GM12801 (cell line): ENCODE data around the gene GALNT10.

ENCODE experiments used
- TF ChIP-seq, protein P1 (sequence below): IDR thresholded peaks from one replicate; pipeline ENCODE4 v1.5.1; 2011; ENCODE audit warnings: control low read depth; ENCODE audit not compliant: insufficient read length; ENCODE audit errors: extremely low read depth

Gene GALNT10

DNA sequence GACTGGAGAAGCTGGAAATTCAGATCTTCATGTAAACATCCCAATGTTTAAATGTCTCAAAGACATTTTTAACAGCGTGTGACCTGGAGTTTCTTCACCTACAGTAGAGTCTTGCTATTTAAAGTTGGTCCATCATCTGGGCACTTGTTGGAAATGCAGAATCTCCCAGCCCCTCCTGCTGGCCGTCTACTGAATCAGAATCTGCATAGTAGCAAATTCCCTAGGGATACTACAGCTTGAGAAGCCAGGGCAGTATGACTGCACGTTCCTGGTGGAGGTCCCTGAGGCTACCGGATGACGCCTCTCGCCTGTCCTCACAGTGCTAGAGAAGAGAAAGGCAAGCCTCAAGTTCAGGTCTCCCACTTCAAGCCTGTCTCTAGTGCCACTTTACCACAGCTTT is 271.0 kb downstream of the GALNT10 start:
- TF ChIP-seq, protein P1, sequence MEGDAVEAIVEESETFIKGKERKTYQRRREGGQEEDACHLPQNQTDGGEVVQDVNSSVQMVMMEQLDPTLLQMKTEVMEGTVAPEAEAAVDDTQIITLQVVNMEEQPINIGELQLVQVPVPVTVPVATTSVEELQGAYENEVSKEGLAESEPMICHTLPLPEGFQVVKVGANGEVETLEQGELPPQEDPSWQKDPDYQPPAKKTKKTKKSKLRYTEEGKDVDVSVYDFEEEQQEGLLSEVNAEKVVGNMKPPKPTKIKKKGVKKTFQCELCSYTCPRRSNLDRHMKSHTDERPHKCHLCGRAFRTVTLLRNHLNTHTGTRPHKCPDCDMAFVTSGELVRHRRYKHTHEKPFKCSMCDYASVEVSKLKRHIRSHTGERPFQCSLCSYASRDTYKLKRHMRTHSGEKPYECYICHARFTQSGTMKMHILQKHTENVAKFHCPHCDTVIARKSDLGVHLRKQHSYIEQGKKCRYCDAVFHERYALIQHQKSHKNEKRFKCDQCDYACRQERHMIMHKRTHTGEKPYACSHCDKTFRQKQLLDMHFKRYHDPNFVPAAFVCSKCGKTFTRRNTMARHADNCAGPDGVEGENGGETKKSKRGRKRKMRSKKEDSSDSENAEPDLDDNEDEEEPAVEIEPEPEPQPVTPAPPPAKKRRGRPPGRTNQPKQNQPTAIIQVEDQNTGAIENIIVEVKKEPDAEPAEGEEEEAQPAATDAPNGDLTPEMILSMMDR, result no peak

DNA sequence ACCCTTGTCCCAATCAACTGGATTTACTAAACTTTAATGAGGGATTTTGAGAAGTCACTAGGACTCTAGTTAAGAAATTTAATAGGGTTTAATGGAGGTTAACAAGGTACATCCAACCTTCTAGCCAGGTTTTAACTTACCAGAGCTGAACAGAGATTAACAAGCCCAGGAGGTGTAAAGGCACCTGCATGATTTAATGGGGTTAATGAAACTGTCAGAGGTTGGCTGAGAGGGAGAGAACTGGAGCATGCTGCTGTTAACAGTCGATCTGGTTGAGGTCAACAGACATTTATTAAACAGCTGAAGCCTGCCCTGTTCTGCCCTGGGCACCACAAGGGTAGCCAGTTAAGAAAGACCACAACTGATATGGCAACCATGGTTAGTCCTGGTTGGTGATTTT is 273.9 kb downstream of the GALNT10 start:
- TF ChIP-seq, protein P1, result no peak

DNA sequence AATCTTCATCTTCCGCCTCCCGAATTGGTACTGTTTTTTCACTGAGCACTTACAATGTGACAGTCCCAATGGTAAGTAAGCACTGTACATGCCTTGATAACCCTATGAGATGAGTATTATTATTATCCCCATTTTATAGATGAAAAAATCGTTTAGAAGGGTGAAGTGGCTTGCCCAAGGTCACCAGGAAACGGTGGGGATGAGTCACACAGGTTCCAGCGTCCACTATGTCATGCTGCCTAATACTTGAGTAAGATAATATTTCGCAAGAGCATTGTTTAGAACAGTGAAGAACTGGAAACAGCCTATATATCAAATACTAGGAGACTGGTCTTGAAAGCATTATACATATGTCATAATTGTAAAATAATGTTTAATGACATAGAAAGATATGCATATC is 274.6 kb downstream of the GALNT10 start:
- TF ChIP-seq, protein P1, result no peak

DNA sequence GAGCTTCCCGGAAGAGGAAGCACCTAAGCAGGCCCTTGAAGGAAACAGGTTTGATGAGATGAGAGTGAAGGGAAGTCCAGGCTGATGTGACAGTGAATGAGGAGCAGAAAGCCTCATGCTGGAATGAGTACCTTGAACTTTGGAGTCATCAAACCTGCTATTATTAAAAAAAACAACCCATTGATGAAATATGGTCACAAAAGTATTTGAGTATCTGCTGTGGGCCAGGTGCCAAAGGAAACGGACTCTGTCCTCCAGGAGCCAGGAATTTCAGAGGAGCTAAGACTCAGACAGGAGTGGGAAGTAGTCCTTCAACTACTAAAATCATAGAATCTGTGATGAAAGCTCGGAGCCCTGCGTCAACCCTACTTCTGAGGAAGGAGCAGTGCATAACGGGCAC is 275.6 kb downstream of the GALNT10 start:
- TF ChIP-seq, protein P1, result no peak

DNA sequence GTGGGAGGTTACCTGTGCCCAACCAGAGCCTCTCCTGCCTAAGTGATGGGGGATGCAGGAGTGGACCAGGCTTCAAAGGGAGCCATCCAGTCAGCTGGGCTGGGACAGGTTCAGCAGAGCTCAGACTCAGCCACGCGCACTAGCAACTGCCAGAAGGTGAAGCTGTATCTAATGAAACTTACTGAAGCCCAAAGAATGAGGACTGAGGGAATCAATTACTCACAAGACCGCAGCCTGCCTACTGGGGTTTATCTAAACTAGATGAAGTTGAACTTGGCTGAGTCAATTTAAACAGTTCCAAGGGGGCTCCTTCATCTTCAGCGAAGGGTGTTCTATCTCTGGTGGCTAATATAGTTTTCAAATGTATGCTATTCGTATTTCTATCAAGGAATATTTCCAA is 276.1 kb downstream of the GALNT10 start:
- TF ChIP-seq, protein P1, result no peak

DNA sequence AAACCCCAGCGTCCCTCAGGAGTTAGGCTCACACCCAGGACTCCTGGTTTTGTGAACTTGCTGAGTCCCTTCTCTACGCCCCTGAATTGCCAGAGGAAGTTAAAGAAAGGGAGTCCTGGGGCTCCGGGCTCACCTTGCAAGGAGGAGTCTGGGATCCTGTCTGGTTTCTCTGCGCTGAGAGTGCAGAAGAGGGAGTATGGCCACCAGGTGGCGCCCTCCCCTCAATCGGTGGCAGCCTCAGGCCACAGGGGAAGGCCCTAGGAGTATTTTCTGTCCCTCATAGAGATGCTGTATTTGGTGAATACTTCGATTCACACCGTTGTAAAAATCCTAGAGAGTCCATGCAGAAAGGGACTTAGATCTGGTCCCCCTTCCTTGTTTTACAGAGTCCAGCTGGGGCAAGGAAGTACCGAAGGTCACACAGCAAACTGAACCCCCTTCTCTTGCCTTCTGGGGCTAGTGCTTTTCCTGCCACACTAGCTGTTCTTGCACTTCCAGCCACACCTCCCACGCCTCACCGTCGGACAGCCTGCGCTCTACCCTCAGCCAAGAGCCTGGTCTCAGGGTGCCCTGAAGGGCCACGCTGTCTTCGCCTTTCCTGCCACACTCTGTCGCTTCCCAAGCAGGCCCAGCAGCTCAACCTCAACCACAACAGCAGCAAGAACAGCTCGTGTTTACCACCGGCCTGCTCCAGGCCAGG is 277.3 kb downstream of the GALNT10 start:
- TF ChIP-seq, protein P1, result no peak

DNA sequence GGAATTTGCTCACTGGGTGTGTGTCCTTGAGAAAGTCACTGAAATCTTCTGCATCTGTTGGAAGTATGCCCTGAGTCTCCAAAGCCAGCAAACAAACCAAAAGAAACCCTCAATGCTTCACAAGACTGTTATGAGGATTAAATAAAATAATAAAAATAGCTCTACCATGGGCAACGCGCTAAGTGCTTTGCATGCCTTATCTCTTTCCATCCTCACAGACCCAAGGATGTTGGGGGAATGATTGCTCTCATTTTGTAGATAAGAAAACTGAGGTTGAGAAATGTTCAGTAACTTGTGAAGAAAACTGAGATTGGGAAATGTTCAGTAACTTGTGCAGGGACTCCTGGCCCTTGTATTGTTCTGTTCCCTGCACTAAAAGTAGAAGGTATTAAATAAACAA is 279.6 kb downstream of the GALNT10 start:
- TF ChIP-seq, protein P1, result no peak
